Effector memory CD4-positive, alpha-beta T cell (primary cell): Measurements from ENCODE around the gene CCDC57.
"Not testable (repeated sequence)": the region's sequence is repeated elsewhere in the genome, so short reads cannot be mapped to it uniquely, and the experiment has no call there.

Experiments
- DNase-seq, 3 donors: peaks; one replicate each; pipeline ENCODE4 v3.0.0-alpha.2; 2020
- H3K27ac ChIP-seq: 2 replicates; pipeline ENCODE4 v1.7.0; 2013; ENCODE audit warnings: mild to moderate bottlenecking, low read length, moderate library complexity; ENCODE audit not compliant: insufficient read depth, poor library complexity, severe bottlenecking
- H3K27me3 ChIP-seq: replicated peaks from 2 replicates; pipeline ENCODE4 v1.7.0; 2013; ENCODE audit warnings: mild to moderate bottlenecking, low read length; ENCODE audit not compliant: insufficient read depth, control insufficient read depth, poor library complexity, severe bottlenecking
- H3K36me3 ChIP-seq: 2 replicates; pipeline ENCODE4 v1.7.0; 2013; ENCODE audit warnings: mild to moderate bottlenecking, low read length, moderate library complexity; ENCODE audit not compliant: control insufficient read depth, insufficient read depth
- H3K4me1 ChIP-seq: 2 replicates; pipeline ENCODE4 v1.7.0; 2013; ENCODE audit warnings: low read length, mild to moderate bottlenecking; ENCODE audit not compliant: control insufficient read depth, insufficient read depth, poor library complexity, severe bottlenecking
- H3K4me3 ChIP-seq: 2 replicates; pipeline ENCODE4 v1.7.0; 2013; ENCODE audit warnings: low read length, low read depth, mild to moderate bottlenecking; ENCODE audit not compliant: insufficient read depth, poor library complexity, severe bottlenecking
- H3K9me3 ChIP-seq: 2 replicates; pipeline ENCODE4 v1.7.0; 2013; ENCODE audit warnings: mild to moderate bottlenecking, low read length, moderate library complexity; ENCODE audit not compliant: control insufficient read depth
- total RNA-seq, 3 donors: gene quantifications; one replicate each; lab custom pipeline; 2026; lab: John Stamatoyannopoulos, UW

Gene CCDC57, protein sequence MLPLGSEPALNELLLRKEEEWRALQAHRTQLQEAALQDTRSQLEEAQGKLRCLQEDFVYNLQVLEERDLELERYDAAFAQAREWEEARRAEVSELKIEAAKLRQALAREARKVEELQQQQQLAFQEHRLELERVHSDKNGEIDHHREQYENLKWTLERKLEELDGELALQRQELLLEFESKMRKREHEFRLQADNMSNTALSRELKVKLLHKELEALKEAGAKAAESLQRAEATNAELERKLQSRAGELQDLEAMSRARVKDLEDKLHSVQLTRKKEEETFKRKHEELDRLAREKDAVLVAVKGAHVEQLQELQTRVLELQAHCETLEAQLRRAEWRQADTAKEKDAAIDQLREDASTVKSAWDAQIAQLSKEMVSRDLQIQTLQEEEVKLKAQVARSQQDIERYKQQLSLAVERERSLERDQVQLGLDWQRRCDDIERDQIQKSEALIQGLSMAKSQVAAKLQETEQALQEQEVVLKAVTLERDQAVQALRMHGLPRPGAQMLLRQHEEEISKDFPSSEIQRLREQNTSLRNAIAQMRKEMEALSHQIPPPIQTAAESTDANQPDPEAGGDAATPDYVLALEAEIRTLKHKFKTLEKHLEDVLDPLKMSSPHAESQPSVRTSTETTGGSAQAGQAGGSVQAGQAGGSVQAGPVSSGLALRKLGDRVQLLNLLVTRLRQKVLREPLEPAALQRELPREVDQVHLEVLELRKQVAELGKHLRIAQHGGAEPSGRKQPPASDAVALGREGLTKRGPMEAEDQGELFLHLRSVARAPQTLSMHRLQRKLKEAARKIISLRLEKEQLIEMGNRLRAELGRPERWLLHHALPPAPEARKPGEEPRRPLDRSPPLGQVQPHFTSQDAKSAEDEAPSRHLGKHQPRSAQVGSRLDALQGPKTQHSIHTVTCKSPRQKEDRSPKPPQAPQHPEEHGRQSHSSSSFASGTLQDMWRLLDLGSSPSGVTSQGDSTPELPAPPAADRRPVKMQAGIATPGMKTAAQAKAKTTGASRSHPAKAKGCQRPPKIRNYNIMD
- total RNA-seq, result 73.5 to 85.2 (median 75.3) reads per million in 3 donors

DNA sequence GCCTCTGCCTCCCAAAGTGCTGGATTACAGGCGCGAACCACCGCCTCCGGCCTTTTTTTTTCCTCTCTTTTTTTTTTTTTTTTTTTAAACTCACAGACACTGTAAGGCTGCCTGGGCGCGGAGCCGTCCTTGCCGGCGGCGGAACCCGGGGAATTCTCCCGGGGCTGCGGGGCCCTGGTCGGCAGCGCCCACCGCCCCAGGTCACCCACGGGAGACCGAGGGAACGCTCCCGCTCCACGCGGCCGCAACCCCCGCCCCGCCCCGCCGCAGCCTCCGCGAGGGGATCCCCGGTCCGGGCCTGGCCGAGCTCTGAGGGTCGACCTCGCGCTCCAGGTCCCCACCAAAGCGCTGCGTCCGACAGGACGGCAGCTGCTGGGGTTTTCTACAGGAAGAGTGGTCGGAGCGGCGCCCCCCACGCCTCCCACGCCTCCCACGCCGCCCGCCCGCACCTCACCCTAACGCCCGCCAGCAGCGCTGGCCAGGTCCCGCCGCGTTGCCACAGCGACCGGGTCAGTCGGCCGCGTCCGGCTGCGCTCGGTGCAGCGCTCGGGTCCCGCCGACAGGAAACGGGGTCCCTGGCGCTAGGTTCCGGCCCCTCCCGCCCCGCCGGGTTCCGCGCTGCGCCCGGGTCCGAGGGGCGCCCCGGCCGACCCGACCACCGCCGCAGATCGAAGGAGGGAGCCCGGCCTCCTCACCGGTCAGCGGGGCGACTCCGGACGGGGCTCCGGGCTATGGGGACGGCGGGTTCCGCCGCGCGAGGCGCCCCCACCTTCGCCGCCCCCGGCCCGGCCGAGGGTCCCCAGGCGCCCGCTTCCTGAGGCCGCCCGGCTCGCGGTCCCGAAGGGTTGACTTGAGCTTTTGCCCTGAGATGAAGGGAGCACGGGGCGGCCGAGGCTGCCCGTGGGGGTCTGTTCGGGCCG is at the start of gene CCDC57:
Gene CCDC57, minus strand, starts transcription at position 512 of the 920 bp plus-strand sequence. CDS start 10,898 bp downstream, outside the sequence.
- Histone ChIP-seq H3K36me3 (no peaks in the 10 kb centered on the region), H3K4me3 (peak within 1 kb of the TSS; percentile 88), H3K27ac (peak within 1 kb of the TSS; percentile 55), H3K27me3 (no peaks in the 10 kb centered on the region), H3K9me3 (no peaks in the 10 kb centered on the region), H3K4me1 (peaks cover 32% of the 10 kb centered on the region)
- DNase-seq, result peak in 1 of 3 donors; percentile 49

- H3K9me3 ChIP-seq, result no peaks in the 10 kb centered on the region
- no peak overlapping the region for H3K27ac ChIP-seq
- H3K4me3 ChIP-seq, result no peak overlapping the region
- no peaks in the 10 kb centered on the region for H3K4me1 ChIP-seq
- peaks cover 73% of the 10 kb centered on the region for H3K36me3 ChIP-seq
- no peaks in the 10 kb centered on the region for H3K27me3 ChIP-seq
- no peak for DNase-seq
These were observed 49.7 kb upstream of the CCDC57 start for GRCh38 chr17:82262344-82262743.

- DNase-seq, H3K9me3 ChIP-seq, H3K4me3 ChIP-seq, H3K4me1 ChIP-seq, H3K27me3 ChIP-seq, H3K27ac ChIP-seq: not testable (repeated sequence)
- H3K36me3 ChIP-seq, result peaks cover 69% of the 10 kb centered on the region
These were observed 47.6 kb upstream of the CCDC57 start for GRCh38 chr17:82259972-82260961.

GRCh38 chr17:82258555-82258954 is 45.9 kb upstream of the CCDC57 start:
- Histone ChIP-seq H3K4me1 (no peaks in the 10 kb centered on the region), H3K27me3 (no peaks in the 10 kb centered on the region), H3K9me3 (no peaks in the 10 kb centered on the region), H3K27ac (no peak overlapping the region), H3K36me3 (peaks cover 56% of the 10 kb centered on the region), H3K4me3 (no peak overlapping the region)
- no peak for DNase-seq

DNA sequence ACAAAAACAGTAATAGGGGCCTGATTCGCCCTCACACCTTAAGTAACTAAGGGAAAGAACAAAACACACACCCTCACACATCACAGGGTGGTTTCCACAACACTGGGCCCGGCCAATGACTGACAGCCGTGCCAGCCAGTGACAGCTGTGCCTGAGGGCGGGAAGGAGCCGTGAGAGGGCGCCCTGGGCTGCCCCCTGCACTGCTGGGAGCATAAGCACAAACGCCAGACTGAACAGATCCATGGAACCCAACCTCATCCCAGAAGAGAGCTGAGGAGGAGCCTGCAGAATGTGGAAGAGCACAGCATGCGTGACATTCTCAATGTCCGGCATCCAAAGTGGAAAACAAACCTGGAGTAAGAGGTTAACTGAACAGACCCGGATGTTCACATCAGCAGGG is 44.8 kb upstream of the CCDC57 start:
- H3K27ac ChIP-seq, result no peak overlapping the region
- no peaks in the 10 kb centered on the region for H3K9me3 ChIP-seq
- H3K4me3 ChIP-seq, result no peak overlapping the region
- H3K27me3 ChIP-seq, result no peaks in the 10 kb centered on the region
- H3K4me1 ChIP-seq, result no peaks in the 10 kb centered on the region
- peak in 1 of 3 donors; percentile 39 for DNase-seq
- H3K36me3 ChIP-seq, result peaks cover 56% of the 10 kb centered on the region

DNA sequence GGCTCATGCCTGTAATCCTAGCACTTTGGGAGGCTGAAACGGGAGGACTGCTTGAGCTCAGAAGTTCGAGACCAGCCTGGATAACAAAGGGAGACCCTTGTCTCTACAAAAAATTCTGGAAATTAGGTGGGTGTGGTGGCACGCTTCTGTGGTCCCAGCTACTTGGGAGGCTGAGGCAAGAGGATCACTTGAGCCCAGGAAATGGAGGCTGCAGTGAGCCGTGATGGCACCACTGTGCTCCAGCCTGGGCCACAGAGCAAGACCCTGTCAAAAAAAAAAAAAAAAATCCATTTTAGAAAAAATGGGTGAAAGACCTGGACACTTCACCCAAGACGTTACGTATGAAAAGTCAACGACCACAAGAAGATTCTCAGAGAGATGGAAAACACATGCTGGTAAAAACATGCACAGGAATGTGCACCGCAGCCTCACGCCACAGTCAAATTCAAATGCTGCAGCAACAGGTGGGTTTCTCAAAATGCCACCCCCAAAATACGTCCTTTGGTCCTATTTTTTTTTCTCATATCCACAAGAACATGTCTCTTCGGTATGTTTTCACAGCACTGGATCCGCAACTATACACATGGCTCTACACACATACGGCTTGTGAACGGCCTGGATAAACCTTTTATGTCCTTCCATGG is 43.7 kb upstream of the CCDC57 start:
- Histone ChIP-seq H3K36me3 (peaks cover 56% of the 10 kb centered on the region), H3K27me3 (no peaks in the 10 kb centered on the region), H3K9me3 (no peaks in the 10 kb centered on the region), H3K27ac (no peak overlapping the region), H3K4me1 (no peaks in the 10 kb centered on the region), H3K4me3 (no peak overlapping the region)
- no peak for DNase-seq

GRCh38 chr17:82255402-82255972 is 42.8 kb upstream of the CCDC57 start:
- H3K27ac ChIP-seq, result peak overlapping the region; percentile 18

DNA sequence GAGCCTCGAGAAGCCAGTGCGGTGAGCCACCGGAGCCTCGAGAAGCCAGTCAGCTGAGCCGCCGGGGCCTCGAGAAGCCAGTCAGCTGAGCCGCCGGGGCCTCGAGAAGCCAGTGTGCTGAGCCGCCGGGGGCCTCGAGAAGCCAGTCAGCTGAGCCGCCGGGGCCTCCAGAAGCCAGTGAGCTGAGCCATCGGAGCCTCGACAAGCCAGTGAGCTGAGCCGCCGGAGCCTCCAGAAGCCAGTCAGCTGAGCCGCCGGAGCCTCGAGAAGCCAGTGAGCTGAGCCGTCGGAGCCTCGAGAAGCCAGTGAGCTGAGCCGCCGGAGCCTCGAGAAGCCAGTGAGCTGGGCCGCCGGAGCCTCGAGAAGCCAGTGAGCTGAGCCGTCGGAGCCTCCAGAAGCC is 42.1 kb upstream of the CCDC57 start:
- H3K4me1 ChIP-seq, H3K27me3 ChIP-seq, H3K4me3 ChIP-seq, H3K27ac ChIP-seq, DNase-seq, H3K9me3 ChIP-seq: not testable (repeated sequence)
- peaks cover 65% of the 10 kb centered on the region for H3K36me3 ChIP-seq

More at GRCh38 chr17:82255402-82255972, 42.8 kb upstream of the CCDC57 start:
- peaks cover 58% of the 10 kb centered on the region for H3K36me3 ChIP-seq
- DNase-seq, result no peak
- H3K9me3 ChIP-seq, result no peaks in the 10 kb centered on the region
- H3K4me1 ChIP-seq, result no peaks in the 10 kb centered on the region
- no peaks in the 10 kb centered on the region for H3K27me3 ChIP-seq
- H3K4me3 ChIP-seq, result no peak overlapping the region
